Peyer's patch (tissue), 4 donors: ENCODE measurements around the gene ANKS3. TPM values are rescaled to one million over a fixed set of nuclear protein-coding genes. Genes with fewer than 3 reads are reported as not detected.
A peak's percentile ranks its signal among the peaks of the same experiment; 100 is the strongest.

Experiments used
- DNase-seq, 3 donors: peaks; one replicate each; pipeline ENCODE4 v3.0.0-alpha.2; 2017 to 2019
- H3K27ac ChIP-seq, 4 donors: fragments of 200-600 bp; sonication (generic); one replicate each; pipeline ENCODE4 v1.5.1; 2016 to 2019
- H3K27me3 ChIP-seq, 2 donors: fragments of 200-600 bp; sonication (generic); one replicate each; pipeline ENCODE4 v1.5.1; 2019
- H3K36me3 ChIP-seq, 3 donors: fragments of 200-600 bp; sonication (generic); one replicate each; pipeline ENCODE4 v1.5.1; 2016 to 2019
- H3K4me1 ChIP-seq, 4 donors: fragments of 200-600 bp; sonication (generic); one replicate each; pipeline ENCODE4 v1.5.1; 2016 to 2019
- H3K4me3 ChIP-seq, 4 donors: fragments of 200-600 bp; sonication (generic); 1 replicate in 3 of 4; 2 replicates in 1 of 4; pipeline ENCODE4 v1.5.1; 2016 to 2019; ENCODE audit warnings: mild to moderate bottlenecking in 1 of 4
- H3K9me3 ChIP-seq, 4 donors: fragments of 200-600 bp; sonication (generic); one replicate each; pipeline ENCODE4 v1.5.1; 2016 to 2019; ENCODE audit warnings: mild to moderate bottlenecking in 1 of 4
- CTCF ChIP-seq, 6 experiments: fragments of 450-650 bp in 4 of 6; fragments of 200-600 bp in 2 of 6; sonication (generic) in 1 of 6; IDR thresholded peaks; one replicate each; pipeline ENCODE4 v1.5.1; 2017 to 2019; ENCODE audit warnings: antibody characterized with exemption in 6 of 6, mild to moderate bottlenecking in 3 of 6, moderate library complexity in 1 of 6
- POLR2A ChIP-seq, 2 donors: fragments of 450-650 bp; IDR thresholded peaks; one replicate each; pipeline ENCODE4 v1.5.1; 2017; ENCODE audit warnings: antibody characterized with exemption in 2 of 2, mild to moderate bottlenecking in 2 of 2, moderate library complexity in 2 of 2
- total RNA-seq, 4 donors: library from RNA; depleted of rRNA; stranded (reverse); fragments of >200 nt; gene quantifications; one replicate each; pipeline ENCODE4 v1.1.0, GENCODE V29; 2016

The ANKS3 gene
- total RNA-seq, 4 donors from 2014 or later = 20.8 to 42.9 (median 36.6) TPM

GRCh38 chr16:4684763-4685162, 49.3 kb downstream of the ANKS3 start:
- no peaks in the 10 kb centered on the region for H3K9me3 ChIP-seq
- no peaks in the 10 kb centered on the region for H3K27me3 ChIP-seq
- peaks cover 0 to 79% (median 0%) of the 10 kb centered on the region in 3 donors for H3K36me3 ChIP-seq
- no peak for DNase-seq
- no peak overlapping the region for H3K27ac ChIP-seq
- no peak for TF ChIP-seq CTCF (IDR thresholded peaks at IDR 0.05)
- no peak for TF ChIP-seq POLR2A (IDR thresholded peaks at IDR 0.05)
- no peak overlapping the region for H3K4me3 ChIP-seq
- peaks cover 0 to 15% (median 0%) of the 10 kb centered on the region in 4 donors for H3K4me1 ChIP-seq

- no peak overlapping the region for H3K27ac ChIP-seq
- no peak overlapping the region for H3K4me3 ChIP-seq
- H3K36me3 ChIP-seq = peaks cover 0 to 76% (median 0%) of the 10 kb centered on the region in 3 donors
- no peaks in the 10 kb centered on the region for H3K27me3 ChIP-seq
- DNase-seq = no peak
- H3K4me1 ChIP-seq = peaks cover 0 to 20% (median under 1%) of the 10 kb centered on the region in 4 donors
- no peaks in the 10 kb centered on the region for H3K9me3 ChIP-seq
- TF ChIP-seq POLR2A (IDR thresholded peaks at IDR 0.05) = no peak
- no peak for TF ChIP-seq CTCF (IDR thresholded peaks at IDR 0.05)
Measured at GRCh38 chr16:4684058-4684715, 49.9 kb downstream of the ANKS3 start.

- Histone ChIP-seq H3K27me3 (no peaks in the 10 kb centered on the region), H3K4me1 (peaks cover 0 to 27% (median 4%) of the 10 kb centered on the region in 4 donors), H3K9me3 (no peaks in the 10 kb centered on the region), H3K27ac (no peak overlapping the region), H3K4me3 (no peak overlapping the region), H3K36me3 (peaks cover 0 to 68% (median 0%) of the 10 kb centered on the region in 3 donors)
- no peak for DNase-seq
- TF ChIP-seq CTCF (IDR thresholded peaks at IDR 0.05) (no peak), POLR2A (IDR thresholded peaks at IDR 0.05) (no peak)
Measured at GRCh38 chr16:4683255-4684057, 50.6 kb downstream of the ANKS3 start.

GRCh38 chr16:4682616-4683254, 51.3 kb downstream of the ANKS3 start:
- Histone ChIP-seq H3K4me3 (no peak overlapping the region), H3K27ac (peak overlapping the region in 1 of 4 donors; percentile 22)
- DNase-seq = peak in 2 of 3 donors; percentile 67 to 74

More at GRCh38 chr16:4682616-4683254, 51.3 kb downstream of the ANKS3 start:
- no peaks in the 10 kb centered on the region for H3K9me3 ChIP-seq
- H3K4me1 ChIP-seq = peaks cover 0 to 29% (median 4%) of the 10 kb centered on the region in 4 donors
- H3K36me3 ChIP-seq = peaks cover 0 to 61% (median 0%) of the 10 kb centered on the region in 3 donors
- H3K27me3 ChIP-seq = no peaks in the 10 kb centered on the region
- TF ChIP-seq POLR2A (IDR thresholded peaks at IDR 0.05) (no peak), CTCF (IDR thresholded peaks at IDR 0.05) (peak in 4 of 6 experiments; percentile 28 to 51 (median 46))
